Transverse colon (tissue), 4 donors: Measurements from ENCODE around the gene VWA7. TPM values are rescaled to one million over a fixed set of nuclear protein-coding genes. Genes with fewer than 3 reads are reported as not detected.

Experiments
- DNase-seq: peaks from one replicate; pipeline ENCODE4 v3.0.0-alpha.2; 2019
- H3K27ac ChIP-seq, 4 donors: fragments of 200-600 bp; sonication (generic); 2 replicates each; pipeline ENCODE4 v1.5.1; 2016 to 2018; ENCODE audit warnings: inconsistent platforms in 4 of 4
- H3K27me3 ChIP-seq: fragments of 200-600 bp; sonication (generic); 2 replicates; pipeline ENCODE4 v1.5.1; 2017; ENCODE audit warnings: inconsistent platforms
- H3K36me3 ChIP-seq, 4 donors: fragments of 200-600 bp; sonication (generic); 2 replicates each; pipeline ENCODE4 v1.5.1; 2017 to 2019; ENCODE audit warnings: inconsistent platforms in 4 of 4
- H3K4me1 ChIP-seq, 4 donors: fragments of 200-600 bp; sonication (generic); 2 replicates each; pipeline ENCODE4 v1.5.1; 2017 to 2020; ENCODE audit warnings: inconsistent platforms in 4 of 4
- H3K4me3 ChIP-seq, 4 donors: fragments of 200-600 bp; sonication (generic); 1 replicate in 1 of 4; 2 replicates in 3 of 4; pipeline versions ENCODE4 v1.5.1 to v1.6.1; 2017 to 2019; ENCODE audit warnings: inconsistent platforms in 4 of 4
- H3K9me3 ChIP-seq, 2 donors: fragments of 200-600 bp; sonication (generic); 2 replicates each; pipeline ENCODE4 v1.5.1; 2017 to 2019; ENCODE audit warnings: inconsistent platforms in 2 of 2
- CTCF ChIP-seq, 5 experiments: fragments of 200-600 bp in 3 of 5; fragments of 450-650 bp in 2 of 5; sonication (generic) in 3 of 5; IDR thresholded peaks; 1 replicate in 2 of 5; 2 replicates in 3 of 5; pipeline ENCODE4 v1.5.1; 2016 to 2017; ENCODE audit warnings: antibody characterized with exemption in 5 of 5, inconsistent platforms in 3 of 5, mild to moderate bottlenecking in 2 of 5, moderate library complexity in 1 of 5
- EP300 ChIP-seq: sonication (generic); formaldehyde crosslinking; IDR thresholded peaks from one replicate; pipeline ENCODE4 v1.6.1; 2017; ENCODE audit warnings: antibody characterized with exemption, low read depth
- POLR2A ChIP-seq: fragments of 450-650 bp; IDR thresholded peaks from one replicate; pipeline ENCODE4 v1.6.1; 2016; ENCODE audit warnings: antibody characterized with exemption, mild to moderate bottlenecking, moderate library complexity
- POLR2AphosphoS5 ChIP-seq, 3 donors: sonication (generic); formaldehyde crosslinking; IDR thresholded peaks; one replicate each; pipeline ENCODE4 v1.6.1; 2016; ENCODE audit warnings: antibody characterized with exemption in 3 of 3
- WGBS, 2 donors: methylation state at CpG; one replicate each; pipeline ENCODE4 v1.1.5; 2018; ENCODE audit warnings: low coverage in 1 of 2; 5-methylcytosine and 5-hydroxymethylcytosine counted together
- in situ Hi-C, 4 donors: fragments of 200-750 bp; cut with MboI; loops; one replicate each; pipeline versions ENCODE4 v1.15.0 to v1.15.1; 2017; ENCODE audit warnings: low sequenced_read_pairs in 3 of 4, low pct_ligation_motif_present in 1 of 4, low pct_unique_long_range_greater_than_20kb in 1 of 4
- intact Hi-C: fragments of 100-400 bp; cut with DNase I; formaldehyde crosslinking; loops from one replicate; pipeline ENCODE4 v1.15.1; 2023; ENCODE audit warnings: low total_unique reads
- total RNA-seq, 4 donors: library from RNA; depleted of rRNA; stranded (reverse); fragments of >200 nt; gene quantifications; one replicate each; pipeline ENCODE4 v1.1.0, GENCODE V29; 2016

Gene VWA7
- total RNA-seq, 4 donors from 2014 or later = 7.6 to 22.1 (median 9.6) TPM

DNA sequence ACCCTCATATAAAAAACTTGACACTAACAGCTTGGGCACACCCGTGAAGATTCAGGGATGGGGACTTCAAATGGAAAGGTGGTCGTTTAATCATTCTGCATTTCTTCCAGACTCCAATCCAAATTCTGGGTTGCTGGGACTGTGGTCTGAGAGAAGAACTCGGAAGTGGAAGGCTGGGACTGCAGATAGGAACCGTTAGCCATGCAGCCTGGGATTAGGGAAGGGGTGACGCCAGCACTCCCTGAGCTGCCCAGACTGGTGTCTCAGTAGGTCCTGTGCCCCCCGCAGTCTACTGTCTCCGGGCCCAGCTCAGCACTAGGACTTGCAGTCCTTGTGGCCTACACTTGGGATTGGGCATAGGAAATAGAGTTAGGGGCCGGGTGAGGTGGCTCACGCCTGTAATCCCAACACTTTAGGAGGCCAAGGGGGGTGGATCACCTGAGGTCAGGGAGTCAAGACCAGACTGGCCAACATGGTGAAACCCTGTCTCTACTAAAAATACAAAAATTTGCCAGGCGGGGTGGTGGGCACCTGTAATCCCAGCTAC lies 40.3 kb downstream of the VWA7 start:
- DNase-seq = peak; percentile 26
- H3K36me3 ChIP-seq = peaks cover 0 to 21% (median 8%) of the 10 kb centered on the region in 4 donors
- intact Hi-C loops = no loop called here
- peak overlapping the region; percentile 56 to 91 (median 75) for H3K4me3 ChIP-seq
- 24 to 26% methylated on average over 6 to 10 of the region's 10 CpGs for WGBS, 2 donors
- H3K4me1 ChIP-seq = peaks cover 23 to 68% (median 55%) of the 10 kb centered on the region in 4 donors
- peak overlapping the region; percentile 96 to 99 (median 98) for H3K27ac ChIP-seq
- no peaks in the 10 kb centered on the region for H3K27me3 ChIP-seq
- no peaks in the 10 kb centered on the region for H3K9me3 ChIP-seq
- in situ Hi-C loops = loop anchor here in 1 of 4 donors (10.0 kb wide), 1 partner anchor 88 kb away; the partner anchor contains the start of gene HSPA1B
- TF ChIP-seq EP300 (no peak), CTCF (IDR thresholded peaks at IDR 0.05) (no peak), POLR2A (no peak), POLR2AphosphoS5 (IDR thresholded peaks at IDR 0.05) (no peak)

- peak; percentile 97 to 98 (median 98) for TF ChIP-seq POLR2AphosphoS5 (IDR thresholded peaks at IDR 0.05)
- no peak for TF ChIP-seq EP300
- peak; percentile 98 for TF ChIP-seq POLR2A
- no peak for TF ChIP-seq CTCF (IDR thresholded peaks at IDR 0.05)
- WGBS, 2 donors = 0 to 1% methylated on average over 5 to 22 of the region's 24 CpGs
- Histone ChIP-seq H3K36me3 (peaks cover 0 to 28% (median 11%) of the 10 kb centered on the region in 4 donors), H3K4me3 (peak within 1 kb of the TSS; percentile 56 to 91 (median 75)), H3K9me3 (no peaks in the 10 kb centered on the region), H3K27ac (peak within 1 kb of the TSS; percentile 96 to 99 (median 98)), H3K27me3 (no peaks in the 10 kb centered on the region), H3K4me1 (peaks cover 23 to 69% (median 55%) of the 10 kb centered on the region in 4 donors)
- intact Hi-C loops = no loop called here
- in situ Hi-C loops = loop anchor here in 1 of 4 donors (10.0 kb wide), 1 partner anchor 89 kb away; the partner anchor contains the start of gene HSPA1B
- DNase-seq = peak; percentile 93
These were observed 40.9 kb downstream of the VWA7 start, which contains the start of gene CLIC1 for GRCh38 chr6:31736021-31736767. Gene CLIC1, minus strand, starts transcription at chr6:31736530. Its CDS starts 230 bp downstream, at chr6:31736300.

DNA sequence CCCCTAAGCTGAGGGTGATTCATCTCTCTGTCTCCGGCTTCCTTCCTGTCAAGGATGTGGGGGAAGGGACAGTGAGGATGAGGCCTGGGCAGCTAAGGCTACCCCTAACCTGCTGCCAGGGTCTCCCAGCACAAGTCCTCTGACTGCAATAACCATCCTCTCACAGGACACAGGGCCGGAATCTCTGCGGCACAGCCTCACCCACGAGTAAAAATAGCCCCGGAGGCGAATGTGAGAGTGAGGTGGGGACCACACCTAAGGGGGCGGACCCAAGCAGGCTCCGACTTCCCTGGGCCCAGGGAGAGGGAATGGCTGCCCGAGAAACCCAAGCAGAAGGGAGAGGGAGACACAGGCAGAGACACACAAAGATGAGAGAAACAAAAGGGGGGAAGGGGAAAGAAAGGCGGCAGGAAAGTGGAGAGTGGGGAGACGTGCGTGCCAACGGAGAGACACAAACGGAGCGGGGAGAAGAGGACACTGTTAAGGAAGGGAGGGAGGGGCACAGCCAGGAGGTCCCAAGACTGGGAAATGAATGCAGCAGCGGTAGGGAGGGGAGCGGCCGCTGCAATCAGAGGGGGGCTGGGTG lies 42.2 kb downstream of the VWA7 start:
- H3K4me1 ChIP-seq = peaks cover 23 to 65% (median 52%) of the 10 kb centered on the region in 4 donors
- DNase-seq = peak; percentile 84
- intact Hi-C loops (no loop called here), in situ Hi-C loops (loop anchor here in 1 of 4 donors (10.0 kb wide), 1 partner anchor 90 kb away; the partner anchor contains the start of gene HSPA1B)
- H3K9me3 ChIP-seq = no peaks in the 10 kb centered on the region
- H3K4me3 ChIP-seq = peak overlapping the region; percentile 56 to 91 (median 75)
- H3K27ac ChIP-seq = peak overlapping the region; percentile 96 to 99 (median 98)
- peaks cover 0 to 28% (median 13%) of the 10 kb centered on the region in 4 donors for H3K36me3 ChIP-seq
- 1% methylated on average over 18 of the region's 18 CpGs; no CpG with 5 or more reads in 1 of the 2 donors for WGBS, 2 donors
- TF ChIP-seq CTCF (IDR thresholded peaks at IDR 0.05) (no peak), EP300 (no peak), POLR2A (peak; percentile 81), POLR2AphosphoS5 (IDR thresholded peaks at IDR 0.05) (peak; percentile 66 to 81 (median 67))
- H3K27me3 ChIP-seq = no peaks in the 10 kb centered on the region
